HepG2 (cell line): Measurements from ENCODE around the gene ATP5MK. TPM values are rescaled to one million over a fixed set of nuclear protein-coding genes. Genes with fewer than 3 reads are reported as not detected.

Source experiments
- ETV5 ChIP-seq: IDR thresholded peaks from 2 replicates; pipeline ENCODE4 v1.6.1; 2018; ENCODE audit warnings: missing biosample characterization, missing genetic modification reagents, inconsistent platforms, borderline replicate concordance
- FOXJ3 ChIP-seq: sonication (generic); formaldehyde crosslinking; IDR thresholded peaks from 2 replicates; pipeline ENCODE4 v1.4.0; 2020; ENCODE audit warnings: missing genetic modification reagents, mild to moderate bottlenecking, borderline replicate concordance
- HNRNPLL ChIP-seq: fragments of 200-400 bp; formaldehyde crosslinking; IDR thresholded peaks from 2 replicates; pipeline ENCODE4 v1.6.1; 2017; ENCODE audit warnings: mild to moderate bottlenecking, low read depth, low read length; ENCODE audit not compliant: poor library complexity, severe bottlenecking
- MEF2D ChIP-seq: sonication (generic); formaldehyde crosslinking; IDR thresholded peaks from 2 replicates; pipeline ENCODE4 v1.5.1; 2020; ENCODE audit warnings: mild to moderate bottlenecking, missing genetic modification reagents
- MTA3 ChIP-seq: sonication (generic); formaldehyde crosslinking; IDR thresholded peaks from 2 replicates; pipeline ENCODE4 v1.4.0; 2020; ENCODE audit warnings: missing genetic modification reagents
- MZF1 ChIP-seq: sonication (generic); formaldehyde crosslinking; IDR thresholded peaks from 2 replicates; pipeline ENCODE4 v1.8.1; 2023; ENCODE audit warnings: mild to moderate bottlenecking, missing genetic modification reagents, borderline replicate concordance
- SIX1 ChIP-seq: sonication (generic); formaldehyde crosslinking; IDR thresholded peaks from 2 replicates; pipeline ENCODE4 v1.4.0; 2020; ENCODE audit warnings: missing genetic modification reagents, borderline replicate concordance
- TEAD3 ChIP-seq: optimal IDR thresholded peaks from 2 replicates; pipeline ENCODE3; 2016; ENCODE audit warnings: borderline replicate concordance
- XBP1 ChIP-seq: sonication (generic); formaldehyde crosslinking; IDR thresholded peaks from 2 replicates; pipeline ENCODE4 v1.5.0; 2020; ENCODE audit warnings: missing genetic modification reagents
- ZNF124 ChIP-seq: sonication (generic); formaldehyde crosslinking; IDR thresholded peaks from 2 replicates; pipeline ENCODE4 v1.4.0; 2020; ENCODE audit warnings: missing genetic modification reagents
- ZNF382 ChIP-seq: sonication (generic); formaldehyde crosslinking; IDR thresholded peaks from 2 replicates; pipeline ENCODE4 v1.5.0; 2020; ENCODE audit warnings: missing genetic modification reagents, mild to moderate bottlenecking, borderline replicate concordance
- ZNF563 ChIP-seq: sonication (generic); formaldehyde crosslinking; IDR thresholded peaks from 2 replicates; pipeline ENCODE4 v1.8.0; 2022; ENCODE audit warnings: mild to moderate bottlenecking, moderate library complexity, missing genetic modification reagents
- ZNF737 ChIP-seq: sonication (generic); formaldehyde crosslinking; IDR thresholded peaks from 2 replicates; pipeline ENCODE4 v1.5.0; 2020; ENCODE audit warnings: missing genetic modification reagents, mild to moderate bottlenecking, borderline replicate concordance
- ZNF781 ChIP-seq: sonication (generic); formaldehyde crosslinking; IDR thresholded peaks from 2 replicates; pipeline ENCODE4 v1.5.1; 2020; ENCODE audit warnings: borderline replicate concordance, mild to moderate bottlenecking, missing genetic modification reagents; ENCODE audit errors: not compliant biosample characterization
- polyA plus RNA-seq, 8 experiments: library from polyadenylated mRNA; depleted of rRNA in 3 of 8; stranded (reverse) in 7 of 8; unstranded in 1 of 8; fragments of >200 nt; fragmentation: Illumina TruSeq in 4 of 8; extraction: Trizol in 4 of 8; gene quantifications; 2 replicates each; pipeline versions ENCODE4 v1.2.1 to v1.2.3, GENCODE V29; 2011 to 2016; ENCODE audit warnings: low read depth in 4 of 8, missing spikeins in 1 of 8, mixed read lengths in 1 of 8; ENCODE audit not compliant: insufficient read depth in 1 of 8
- total RNA-seq, 5 experiments: library from RNA; depleted of rRNA; stranded (reverse); fragments of >200 nt; fragmentation: Illumina TruSeq; extraction: Trizol; gene quantifications; 2 replicates each; pipeline ENCODE4 v1.2.3, GENCODE V29; 2016; ENCODE audit warnings: low read depth in 1 of 5
- TF ChIP-seq, protein P1 (sequence below): sonication (generic); formaldehyde crosslinking; IDR thresholded peaks from 2 replicates; pipeline ENCODE4 v1.4.0; 2020; ENCODE audit warnings: missing genetic modification reagents
- TF ChIP-seq, protein P2 (sequence below): sonication (generic); formaldehyde crosslinking; IDR thresholded peaks from 2 replicates; pipeline ENCODE4 v1.5.0; 2020; ENCODE audit warnings: mild to moderate bottlenecking, missing genetic modification reagents, moderate library complexity
- TF ChIP-seq, protein P3 (sequence below): sonication (generic); formaldehyde crosslinking; IDR thresholded peaks from 2 replicates; pipeline ENCODE4 v1.8.1; 2023; ENCODE audit warnings: mild to moderate bottlenecking, missing genetic modification reagents, borderline replicate concordance
- TF ChIP-seq, protein P4 (sequence below): sonication (generic); formaldehyde crosslinking; IDR thresholded peaks from 2 replicates; pipeline ENCODE4 v1.5.0; 2020; ENCODE audit warnings: missing genetic modification reagents
- TF ChIP-seq, protein P5 (sequence below): sonication (generic); formaldehyde crosslinking; IDR thresholded peaks from 2 replicates; pipeline ENCODE4 v1.8.0; 2022; ENCODE audit warnings: mild to moderate bottlenecking, missing genetic modification reagents; ENCODE audit not compliant: insufficient replicate concordance
- TF ChIP-seq, protein P6 (sequence below): sonication (generic); formaldehyde crosslinking; IDR thresholded peaks from 2 replicates; pipeline ENCODE4 v1.4.0; 2020; ENCODE audit warnings: missing genetic modification reagents; ENCODE audit errors: not compliant biosample characterization

Gene ATP5MK
- total and polyA plus RNA-seq, 2 of the 13 experiments (the other 11 are each of a cell fraction or from before 2014, with no cell fraction given): 312 to 517 TPM

DNA sequence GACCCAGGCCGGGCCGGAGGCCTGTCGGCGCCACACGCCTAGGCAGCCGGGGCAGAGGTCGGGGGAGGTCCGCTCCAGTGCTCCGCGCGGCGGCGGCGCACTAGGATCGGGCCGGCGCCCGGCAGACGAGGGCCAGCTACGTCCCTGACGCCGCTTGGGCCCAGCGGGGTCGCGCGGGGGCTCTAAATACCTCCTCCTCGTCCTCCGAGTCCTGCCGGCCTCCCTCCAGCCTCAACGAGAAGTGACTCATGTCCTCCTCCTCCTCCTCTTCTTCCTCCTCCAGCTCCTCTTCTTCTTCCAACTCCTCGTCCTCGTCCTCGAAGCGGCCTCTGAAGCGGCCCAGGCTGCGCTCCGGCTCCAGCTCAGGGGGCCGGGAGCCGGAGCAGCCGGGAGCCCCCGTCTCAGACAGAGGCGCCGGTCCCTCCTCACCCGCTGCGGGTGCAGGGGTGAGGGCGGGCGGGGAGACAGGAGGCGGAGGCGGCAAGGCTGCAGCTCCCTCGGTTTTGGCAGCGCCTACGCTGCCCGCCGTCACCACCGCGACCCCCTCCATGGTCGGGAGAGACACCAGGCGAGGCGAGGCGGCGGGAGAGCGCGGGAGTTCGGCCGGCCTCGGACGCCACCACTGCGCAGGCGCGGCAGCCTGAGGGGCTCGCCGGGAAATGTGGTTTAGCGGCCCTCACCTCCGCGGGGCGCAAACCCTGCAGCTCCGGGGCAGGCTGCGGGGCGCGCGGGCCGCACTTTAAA, 45.6 kb downstream of the ATP5MK start, which contains the start of gene PCGF6 (continued):
- TF ChIP-seq, protein P1, sequence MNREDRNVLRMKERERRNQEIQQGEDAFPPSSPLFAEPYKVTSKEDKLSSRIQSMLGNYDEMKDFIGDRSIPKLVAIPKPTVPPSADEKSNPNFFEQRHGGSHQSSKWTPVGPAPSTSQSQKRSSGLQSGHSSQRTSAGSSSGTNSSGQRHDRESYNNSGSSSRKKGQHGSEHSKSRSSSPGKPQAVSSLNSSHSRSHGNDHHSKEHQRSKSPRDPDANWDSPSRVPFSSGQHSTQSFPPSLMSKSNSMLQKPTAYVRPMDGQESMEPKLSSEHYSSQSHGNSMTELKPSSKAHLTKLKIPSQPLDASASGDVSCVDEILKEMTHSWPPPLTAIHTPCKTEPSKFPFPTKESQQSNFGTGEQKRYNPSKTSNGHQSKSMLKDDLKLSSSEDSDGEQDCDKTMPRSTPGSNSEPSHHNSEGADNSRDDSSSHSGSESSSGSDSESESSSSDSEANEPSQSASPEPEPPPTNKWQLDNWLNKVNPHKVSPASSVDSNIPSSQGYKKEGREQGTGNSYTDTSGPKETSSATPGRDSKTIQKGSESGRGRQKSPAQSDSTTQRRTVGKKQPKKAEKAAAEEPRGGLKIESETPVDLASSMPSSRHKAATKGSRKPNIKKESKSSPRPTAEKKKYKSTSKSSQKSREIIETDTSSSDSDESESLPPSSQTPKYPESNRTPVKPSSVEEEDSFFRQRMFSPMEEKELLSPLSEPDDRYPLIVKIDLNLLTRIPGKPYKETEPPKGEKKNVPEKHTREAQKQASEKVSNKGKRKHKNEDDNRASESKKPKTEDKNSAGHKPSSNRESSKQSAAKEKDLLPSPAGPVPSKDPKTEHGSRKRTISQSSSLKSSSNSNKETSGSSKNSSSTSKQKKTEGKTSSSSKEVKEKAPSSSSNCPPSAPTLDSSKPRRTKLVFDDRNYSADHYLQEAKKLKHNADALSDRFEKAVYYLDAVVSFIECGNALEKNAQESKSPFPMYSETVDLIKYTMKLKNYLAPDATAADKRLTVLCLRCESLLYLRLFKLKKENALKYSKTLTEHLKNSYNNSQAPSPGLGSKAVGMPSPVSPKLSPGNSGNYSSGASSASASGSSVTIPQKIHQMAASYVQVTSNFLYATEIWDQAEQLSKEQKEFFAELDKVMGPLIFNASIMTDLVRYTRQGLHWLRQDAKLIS (CRISPR knock-in tag): no peak
- TF ChIP-seq XBP1 (no peak), ZNF382 (no peak), ZNF563 (CRISPR knock-in tag) (peak; percentile 75), MZF1 (CRISPR knock-in tag) (no peak), FOXJ3 (CRISPR knock-in tag) (no peak), MEF2D (CRISPR knock-in tag) (no peak), ZNF781 (CRISPR knock-in tag) (peak; percentile 68), TEAD3 (CRISPR knock-in tag) (no peak), SIX1 (CRISPR knock-in tag) (no peak), ETV5 (CRISPR knock-in tag) (no peak), ZNF737 (no peak), ZNF124 (CRISPR knock-in tag) (peak; percentile 42; the same call in 1 of the 2 replicates), MTA3 (CRISPR knock-in tag) (no peak), HNRNPLL (peak; percentile 78)
- TF ChIP-seq, protein P2, sequence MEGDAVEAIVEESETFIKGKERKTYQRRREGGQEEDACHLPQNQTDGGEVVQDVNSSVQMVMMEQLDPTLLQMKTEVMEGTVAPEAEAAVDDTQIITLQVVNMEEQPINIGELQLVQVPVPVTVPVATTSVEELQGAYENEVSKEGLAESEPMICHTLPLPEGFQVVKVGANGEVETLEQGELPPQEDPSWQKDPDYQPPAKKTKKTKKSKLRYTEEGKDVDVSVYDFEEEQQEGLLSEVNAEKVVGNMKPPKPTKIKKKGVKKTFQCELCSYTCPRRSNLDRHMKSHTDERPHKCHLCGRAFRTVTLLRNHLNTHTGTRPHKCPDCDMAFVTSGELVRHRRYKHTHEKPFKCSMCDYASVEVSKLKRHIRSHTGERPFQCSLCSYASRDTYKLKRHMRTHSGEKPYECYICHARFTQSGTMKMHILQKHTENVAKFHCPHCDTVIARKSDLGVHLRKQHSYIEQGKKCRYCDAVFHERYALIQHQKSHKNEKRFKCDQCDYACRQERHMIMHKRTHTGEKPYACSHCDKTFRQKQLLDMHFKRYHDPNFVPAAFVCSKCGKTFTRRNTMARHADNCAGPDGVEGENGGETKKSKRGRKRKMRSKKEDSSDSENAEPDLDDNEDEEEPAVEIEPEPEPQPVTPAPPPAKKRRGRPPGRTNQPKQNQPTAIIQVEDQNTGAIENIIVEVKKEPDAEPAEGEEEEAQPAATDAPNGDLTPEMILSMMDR (CRISPR knock-in tag): no peak; the same call in 1 of the 2 replicates
- TF ChIP-seq, protein P3, sequence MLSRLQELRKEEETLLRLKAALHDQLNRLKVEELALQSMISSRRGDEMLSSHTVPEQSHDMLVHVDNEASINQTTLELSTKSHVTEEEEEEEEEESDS (CRISPR knock-in tag): no peak
- TF ChIP-seq, protein P4, sequence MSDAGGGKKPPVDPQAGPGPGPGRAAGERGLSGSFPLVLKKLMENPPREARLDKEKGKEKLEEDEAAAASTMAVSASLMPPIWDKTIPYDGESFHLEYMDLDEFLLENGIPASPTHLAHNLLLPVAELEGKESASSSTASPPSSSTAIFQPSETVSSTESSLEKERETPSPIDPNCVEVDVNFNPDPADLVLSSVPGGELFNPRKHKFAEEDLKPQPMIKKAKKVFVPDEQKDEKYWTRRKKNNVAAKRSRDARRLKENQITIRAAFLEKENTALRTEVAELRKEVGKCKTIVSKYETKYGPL (CRISPR knock-in tag): no peak
- TF ChIP-seq, protein P5, sequence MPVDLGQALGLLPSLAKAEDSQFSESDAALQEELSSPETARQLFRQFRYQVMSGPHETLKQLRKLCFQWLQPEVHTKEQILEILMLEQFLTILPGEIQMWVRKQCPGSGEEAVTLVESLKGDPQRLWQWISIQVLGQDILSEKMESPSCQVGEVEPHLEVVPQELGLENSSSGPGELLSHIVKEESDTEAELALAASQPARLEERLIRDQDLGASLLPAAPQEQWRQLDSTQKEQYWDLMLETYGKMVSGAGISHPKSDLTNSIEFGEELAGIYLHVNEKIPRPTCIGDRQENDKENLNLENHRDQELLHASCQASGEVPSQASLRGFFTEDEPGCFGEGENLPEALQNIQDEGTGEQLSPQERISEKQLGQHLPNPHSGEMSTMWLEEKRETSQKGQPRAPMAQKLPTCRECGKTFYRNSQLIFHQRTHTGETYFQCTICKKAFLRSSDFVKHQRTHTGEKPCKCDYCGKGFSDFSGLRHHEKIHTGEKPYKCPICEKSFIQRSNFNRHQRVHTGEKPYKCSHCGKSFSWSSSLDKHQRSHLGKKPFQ (CRISPR knock-in tag): no peak
- TF ChIP-seq, protein P6, sequence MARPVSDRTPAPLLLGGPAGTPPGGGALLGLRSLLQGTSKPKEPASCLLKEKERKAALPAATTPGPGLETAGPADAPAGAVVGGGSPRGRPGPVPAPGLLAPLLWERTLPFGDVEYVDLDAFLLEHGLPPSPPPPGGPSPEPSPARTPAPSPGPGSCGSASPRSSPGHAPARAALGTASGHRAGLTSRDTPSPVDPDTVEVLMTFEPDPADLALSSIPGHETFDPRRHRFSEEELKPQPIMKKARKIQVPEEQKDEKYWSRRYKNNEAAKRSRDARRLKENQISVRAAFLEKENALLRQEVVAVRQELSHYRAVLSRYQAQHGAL (CRISPR knock-in tag): peak; percentile 57
